ENCODE data around the gene RAVER2.

- TF ChIP-seq CTCF (IDR thresholded peaks at IDR 0.05; ENCODE audit: low read depth, low read length) (no peak), EZH2phosphoT487 (IDR thresholded peaks at IDR 0.05; ENCODE audit: low read depth) (no peak)
These were observed 33.6 kb upstream of the RAVER2 start for GRCh38 chr1:64711266-64711665.
